Activated naive CD4-positive, alpha-beta T cell (primary cell): ENCODE data around the gene LIPG.

Source experiments
- DNase-seq, 4 experiments: peaks; one replicate each; lab custom pipeline; 2025; lab: John Stamatoyannopoulos, UW

Gene LIPG

DNA sequence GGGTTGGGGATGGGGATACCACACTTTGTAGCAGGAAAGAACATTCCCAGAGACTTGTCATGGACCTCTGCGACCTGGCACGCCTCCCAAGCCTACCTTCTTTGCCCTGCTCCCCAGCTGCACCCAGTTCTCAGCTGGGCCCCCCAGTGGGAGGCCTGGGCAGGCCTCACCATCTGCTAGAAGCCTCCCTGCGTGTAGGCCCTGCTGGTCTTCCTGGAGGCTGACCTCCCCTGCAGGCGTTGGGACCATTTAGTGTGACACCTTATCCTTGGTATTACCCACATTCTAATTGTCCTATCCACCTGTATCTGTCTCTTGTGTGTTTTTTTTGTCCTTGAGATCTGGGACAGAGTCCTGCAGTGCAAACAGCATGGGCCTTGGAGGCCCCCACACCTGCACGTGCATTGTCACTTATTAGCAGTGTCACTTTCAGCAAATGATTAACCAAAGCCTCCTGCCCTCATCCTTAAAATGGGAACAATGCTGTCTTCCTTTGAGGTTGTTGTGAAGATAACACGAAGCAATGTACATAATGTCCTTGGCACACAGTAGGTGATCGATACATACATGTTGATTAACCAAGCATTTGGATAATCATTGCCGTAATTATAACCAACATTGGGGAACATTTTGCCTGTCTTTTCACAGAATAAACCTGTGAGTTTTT lies 77.2 kb downstream of the LIPG start:
- DNase-seq: no peak

DNA sequence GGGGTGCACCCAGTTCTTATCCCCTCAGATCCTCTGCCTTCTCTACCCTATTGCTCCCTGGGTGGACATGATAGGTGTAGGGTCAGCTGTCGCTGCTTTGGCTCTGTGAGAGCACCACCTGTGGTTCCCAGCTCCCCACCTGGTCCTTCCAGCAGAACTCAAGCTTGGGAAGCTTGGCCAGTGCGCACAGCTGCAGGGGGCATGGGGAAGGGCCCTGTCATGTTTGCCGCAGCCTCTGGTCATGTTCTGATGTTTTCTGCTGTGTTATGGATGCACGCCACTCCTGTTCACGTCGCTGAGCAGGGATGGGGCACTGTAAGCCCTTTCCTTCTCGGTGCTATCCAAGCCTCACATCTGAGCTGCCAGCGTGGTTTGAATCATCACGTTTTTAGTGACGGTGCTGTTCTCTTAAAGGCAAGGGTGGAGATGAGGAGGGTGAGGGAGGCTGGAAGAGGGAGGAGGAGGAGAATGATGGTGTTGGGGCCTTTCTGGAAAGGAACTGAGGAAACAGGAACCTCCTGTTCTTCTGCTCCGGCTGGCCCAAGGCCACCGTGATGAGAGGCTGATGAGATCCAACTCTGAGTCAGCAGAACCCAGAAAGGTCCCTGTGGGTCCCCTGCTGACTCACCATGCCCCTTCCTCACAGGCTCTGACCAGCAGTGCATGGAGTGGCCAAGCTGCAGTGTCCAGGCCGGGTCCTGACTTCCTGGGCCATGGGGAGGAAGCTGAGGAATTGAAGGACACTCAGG lies 78.0 kb downstream of the LIPG start:
- no peak for DNase-seq

DNA sequence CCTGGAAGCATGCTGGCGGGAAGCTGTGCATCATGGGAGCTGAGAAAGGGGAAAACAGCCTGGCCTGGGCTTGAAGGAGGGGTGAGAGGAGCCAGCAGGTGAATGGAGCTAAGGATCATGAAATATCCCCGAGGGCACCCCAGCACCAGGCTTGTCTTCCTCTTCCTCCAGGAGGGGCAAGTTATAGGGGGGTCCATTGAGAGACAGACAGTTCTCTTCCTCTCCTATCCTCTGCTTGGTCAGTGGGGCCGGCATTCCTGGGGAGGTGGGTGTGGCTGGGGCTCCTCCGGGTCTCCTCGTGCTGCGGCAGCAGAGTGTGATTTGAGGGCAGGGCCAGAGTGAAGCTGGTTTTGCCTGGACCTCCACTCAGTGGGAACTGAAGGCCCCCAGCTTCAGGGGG lies 78.9 kb downstream of the LIPG start:
- DNase-seq: no peak

DNA sequence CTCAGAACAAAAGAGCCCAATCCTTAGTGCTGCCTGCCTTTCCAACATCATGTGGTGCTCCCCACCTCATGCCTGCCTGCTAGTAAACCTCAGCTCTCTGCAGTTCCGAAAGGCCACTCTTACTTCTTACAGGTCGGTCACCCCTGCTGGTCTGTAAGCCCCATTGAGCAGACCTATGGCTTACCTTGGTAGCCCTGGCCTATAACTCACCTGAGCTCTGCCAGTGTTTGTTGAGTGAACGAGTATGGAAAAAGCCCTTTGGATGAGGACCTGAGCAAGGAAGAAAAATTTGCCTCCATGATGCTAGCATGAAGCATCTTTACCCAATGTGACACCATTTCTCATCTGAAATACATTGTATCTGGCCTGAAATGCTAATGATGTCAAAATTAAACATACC lies 83.3 kb downstream of the LIPG start:
- DNase-seq: no peak

DNA sequence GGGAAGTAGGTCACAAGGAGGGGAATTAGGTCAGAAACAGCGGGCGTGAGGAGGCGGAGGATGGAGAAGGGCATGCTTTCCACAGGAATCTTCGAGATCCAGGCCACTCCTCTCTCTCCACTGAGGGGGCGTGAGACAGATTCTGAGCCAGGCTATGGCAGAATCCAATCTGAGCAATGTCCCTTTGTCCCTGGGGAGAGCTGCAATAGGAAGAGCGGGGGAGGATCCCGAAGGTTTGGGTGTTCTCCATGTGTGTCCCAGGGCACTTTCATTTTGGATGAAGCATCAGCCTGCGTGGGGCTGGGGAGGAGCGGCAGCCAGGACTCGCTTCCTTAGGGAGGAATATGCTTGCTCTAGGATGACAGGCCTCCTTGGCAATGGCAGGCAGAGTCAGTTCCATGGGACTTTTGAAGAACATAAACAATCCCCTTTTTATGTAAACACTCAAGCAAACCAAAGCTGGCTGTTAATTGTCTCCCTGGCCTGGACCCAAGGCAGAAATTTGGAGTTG lies 84.0 kb downstream of the LIPG start:
- no peak for DNase-seq

DNA sequence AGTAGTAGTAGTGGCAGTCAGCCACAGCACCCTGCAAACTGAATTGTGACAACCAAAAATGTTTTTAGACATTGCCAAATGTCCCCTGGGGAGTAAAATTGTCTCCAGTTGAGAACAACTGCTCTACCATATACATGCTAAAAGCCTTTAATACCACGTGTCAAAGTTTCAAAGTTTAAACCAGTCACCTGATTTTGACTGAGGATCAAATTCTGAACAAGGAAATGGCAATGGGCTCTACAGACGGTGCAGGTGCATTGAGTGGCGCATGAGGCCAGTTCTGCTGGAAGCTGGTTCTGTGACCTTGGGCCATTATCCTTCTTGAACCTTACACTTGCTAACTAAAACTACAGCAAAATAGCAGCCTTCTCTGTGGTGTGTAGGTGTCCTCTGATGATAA lies 85.0 kb downstream of the LIPG start:
- no peak for DNase-seq

DNA sequence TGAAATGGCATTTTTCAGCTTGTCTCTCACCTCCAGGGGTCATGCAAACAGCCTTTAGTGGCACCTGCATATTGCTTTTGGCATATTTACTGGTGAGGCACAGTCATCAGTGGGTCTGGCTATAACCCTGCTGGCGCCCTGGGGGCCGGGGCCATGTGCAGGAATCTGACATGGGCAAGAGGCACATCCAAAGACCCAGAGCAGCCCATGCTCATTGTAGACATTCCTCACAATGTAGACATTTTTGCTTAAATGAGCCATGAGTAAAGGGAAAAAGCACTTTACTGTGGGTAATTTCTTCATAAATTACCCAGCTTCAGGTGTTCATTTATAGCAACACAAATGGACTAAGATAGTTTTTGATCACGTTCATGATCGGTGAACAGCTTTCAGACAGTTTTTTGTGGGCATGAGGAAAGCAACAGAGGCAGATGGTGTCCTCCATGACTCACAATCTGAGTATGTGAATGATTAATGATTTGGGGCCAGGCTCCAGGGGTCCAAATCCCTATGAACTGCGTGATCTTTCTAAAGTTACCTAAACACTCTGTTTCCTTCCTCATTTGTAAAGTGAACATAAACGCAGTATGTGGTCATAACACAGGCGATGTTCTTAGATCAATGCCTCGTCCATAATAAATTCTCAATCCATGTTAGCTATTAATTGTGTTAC lies 85.8 kb downstream of the LIPG start:
- DNase-seq: no peak

DNA sequence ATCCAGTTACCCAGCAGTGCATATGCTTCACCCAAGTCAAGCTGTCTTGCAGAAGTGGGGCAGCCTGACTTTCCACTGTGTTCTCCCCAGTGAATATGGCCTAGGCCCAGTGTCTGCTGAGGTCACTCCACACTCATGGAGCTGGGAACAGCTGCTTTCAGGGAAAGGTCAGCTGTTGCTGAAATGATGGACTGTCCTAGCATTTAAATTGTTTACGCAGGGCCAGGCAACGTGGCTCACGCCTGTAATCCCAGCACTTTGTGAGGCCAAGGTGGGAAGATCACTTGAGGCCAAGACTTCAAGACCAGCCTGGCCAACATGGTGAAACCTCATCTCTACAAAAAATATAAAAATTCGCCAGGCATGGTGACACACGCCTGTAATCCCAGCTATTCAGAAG lies 86.5 kb downstream of the LIPG start:
- no peak for DNase-seq
